ENCODE results near the gene TOP3B.

Gene TOP3B

DNA sequence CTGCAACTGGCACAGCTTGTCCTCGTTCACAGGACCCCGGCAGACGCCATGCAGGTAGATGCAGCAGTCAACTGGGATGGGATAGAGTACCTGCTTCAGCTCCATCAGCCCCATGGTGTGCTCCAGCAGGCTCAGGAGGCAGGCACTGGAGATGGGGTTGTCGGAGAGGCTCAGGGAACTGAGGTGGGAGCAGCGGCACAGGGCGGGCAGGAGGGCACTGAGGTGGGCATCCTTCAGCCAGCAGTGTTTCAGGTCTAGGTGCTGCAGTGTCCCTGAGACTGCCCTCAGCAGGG is 8.7 kb upstream of the TOP3B start:
- Histone ChIP-seq H2BK5ac (ENCODE audit: low read depth, low read length, poor library complexity) (no peak overlapping the region), H2AFZ (ENCODE audit: insufficient read depth, low read length, poor library complexity) (no peak overlapping the region), H3K18ac (ENCODE audit: low read length) (no peak overlapping the region), H2BK120ac (ENCODE audit: insufficient read depth, low read length, poor library complexity) (no peak overlapping the region), H3K9ac (ENCODE audit: low read length) (no peak overlapping the region), H3K27me3 (ENCODE audit: insufficient read depth, low read length) (peaks cover 2% of the 10 kb centered on the region), H3K27ac (ENCODE audit: low read depth, low read length) (no peak overlapping the region), H4K91ac (ENCODE audit: low read depth, low read length) (no peak overlapping the region), H2AK5ac (ENCODE audit: low read length) (no peak overlapping the region), H3K4me1 (ENCODE audit: control insufficient read depth in 1 of 2, insufficient read depth in 2 of 2, low read length in 2 of 2) (no peaks in the 10 kb centered on the region), H2BK12ac (ENCODE audit: low read length) (no peak overlapping the region), H3K4ac (ENCODE audit: low read depth, low read length) (no peak overlapping the region), H3K4me3 (ENCODE audit: low read depth, low read length) (no peak overlapping the region), H4K8ac (ENCODE audit: low read depth, low read length) (no peak overlapping the region), H4K12ac (ENCODE audit: low read depth, low read length) (no peak overlapping the region), H3K14ac (ENCODE audit: low read length) (no peak overlapping the region), H3K79me1 (ENCODE audit: low read length) (no peaks in the 10 kb centered on the region), H3K36me3 (ENCODE audit: control insufficient read depth in 1 of 2, insufficient read depth in 2 of 2, low read length in 2 of 2) (no peaks in the 10 kb centered on the region), H3K79me2 (ENCODE audit: control insufficient read depth, insufficient read depth, low read length, poor library complexity) (no peaks in the 10 kb centered on the region), H3K9me3 (ENCODE audit: insufficient read depth, low read depth, low read length) (peaks cover 1% of the 10 kb centered on the region), H3K23ac (ENCODE audit: low read length) (no peak overlapping the region), H3K4me2 (ENCODE audit: low read length) (no peak overlapping the region)
- no CpG with 5 or more reads among the region's 6 CpGs for WGBS (ENCODE audit: extremely low coverage, insufficient coverage, insufficient read length)
- no peak for DNase-seq

DNA sequence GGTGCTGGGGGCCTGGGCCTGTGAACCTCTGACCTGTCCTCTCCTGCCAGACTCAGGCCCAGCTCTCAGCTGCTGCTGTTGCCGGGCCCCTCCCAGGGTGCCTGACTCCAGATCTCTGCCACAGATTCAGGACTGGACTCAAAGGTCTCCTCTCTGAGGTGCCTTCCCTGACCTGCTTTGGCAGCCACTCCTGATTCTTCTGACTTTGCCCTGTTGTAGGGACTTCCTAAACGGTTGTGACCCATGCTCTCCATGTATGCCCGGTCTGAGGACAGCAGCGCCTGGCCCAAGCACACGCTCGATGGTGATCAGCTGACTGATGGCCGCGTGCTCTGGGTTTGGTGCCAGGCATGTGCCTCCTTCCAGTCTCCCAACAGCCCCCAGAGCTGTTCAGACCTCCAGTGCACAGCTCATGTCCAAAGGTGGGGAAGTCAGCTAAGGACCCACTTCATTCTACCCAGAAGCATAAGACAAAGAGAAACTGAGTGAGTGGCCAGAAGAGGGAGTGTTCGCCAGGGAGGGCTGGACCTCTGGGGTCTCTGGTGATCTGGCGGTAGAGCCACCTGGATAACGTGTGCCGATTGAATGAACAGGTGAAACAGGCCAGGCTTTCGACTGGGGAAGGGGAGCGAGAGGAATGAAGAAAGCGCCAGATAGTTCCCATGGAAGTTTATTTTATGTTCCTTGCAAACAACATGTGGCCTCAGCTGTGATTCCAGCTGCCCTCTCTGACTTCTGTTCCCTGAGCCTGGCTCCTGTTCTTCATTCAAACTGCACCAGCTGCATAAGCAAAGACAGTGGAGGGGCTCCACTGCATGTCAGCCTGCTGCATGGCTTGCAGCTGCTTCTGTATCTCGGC is 8.1 kb upstream of the TOP3B start:
- H3K18ac ChIP-seq (ENCODE audit: low read length): no peak overlapping the region
- no peak overlapping the region for H2AFZ ChIP-seq (ENCODE audit: insufficient read depth, low read length, poor library complexity)
- no peak overlapping the region for H3K4me3 ChIP-seq (ENCODE audit: low read depth, low read length)
- WGBS (ENCODE audit: extremely low coverage, insufficient coverage, insufficient read length): no CpG with 5 or more reads among the region's 16 CpGs
- no peak overlapping the region for H3K4ac ChIP-seq (ENCODE audit: low read depth, low read length)
- no peak overlapping the region for H4K12ac ChIP-seq (ENCODE audit: low read depth, low read length)
- H3K9ac ChIP-seq (ENCODE audit: low read length): no peak overlapping the region
- H3K27ac ChIP-seq (ENCODE audit: low read depth, low read length): no peak overlapping the region
- no peak overlapping the region for H3K23ac ChIP-seq (ENCODE audit: low read length)
- H2BK5ac ChIP-seq (ENCODE audit: low read depth, low read length, poor library complexity): no peak overlapping the region
- H4K91ac ChIP-seq (ENCODE audit: low read depth, low read length): no peak overlapping the region
- H2BK120ac ChIP-seq (ENCODE audit: insufficient read depth, low read length, poor library complexity): no peak overlapping the region
- no peak overlapping the region for H3K14ac ChIP-seq (ENCODE audit: low read length)
- no peak for DNase-seq
- H3K79me2 ChIP-seq (ENCODE audit: control insufficient read depth, insufficient read depth, low read length, poor library complexity): no peaks in the 10 kb centered on the region
- no peak overlapping the region for H2AK5ac ChIP-seq (ENCODE audit: low read length)
- H2BK12ac ChIP-seq (ENCODE audit: low read length): no peak overlapping the region
- peaks cover under 1% of the 10 kb centered on the region for H3K9me3 ChIP-seq (ENCODE audit: insufficient read depth, low read depth, low read length)
- peaks cover 2% of the 10 kb centered on the region for H3K27me3 ChIP-seq (ENCODE audit: insufficient read depth, low read length)
- no peaks in the 10 kb centered on the region for H3K4me1 ChIP-seq (ENCODE audit: control insufficient read depth in 1 of 2, insufficient read depth in 2 of 2, low read length in 2 of 2)
- H3K36me3 ChIP-seq (ENCODE audit: control insufficient read depth in 1 of 2, insufficient read depth in 2 of 2, low read length in 2 of 2): no peaks in the 10 kb centered on the region
- H3K79me1 ChIP-seq (ENCODE audit: low read length): no peaks in the 10 kb centered on the region
- no peak overlapping the region for H3K4me2 ChIP-seq (ENCODE audit: low read length)
- no peak overlapping the region for H4K8ac ChIP-seq (ENCODE audit: low read depth, low read length)

GRCh38 chr22:21989049-21989448 is 6.5 kb upstream of the TOP3B start:
- Histone ChIP-seq H2BK120ac (ENCODE audit: insufficient read depth, low read length, poor library complexity) (no peak overlapping the region), H3K14ac (ENCODE audit: low read length) (no peak overlapping the region), H4K8ac (ENCODE audit: low read depth, low read length) (no peak overlapping the region), H3K4me1 (ENCODE audit: control insufficient read depth in 1 of 2, insufficient read depth in 2 of 2, low read length in 2 of 2) (no peaks in the 10 kb centered on the region), H3K27me3 (ENCODE audit: insufficient read depth, low read length) (peaks cover 1% of the 10 kb centered on the region), H3K79me1 (ENCODE audit: low read length) (no peaks in the 10 kb centered on the region), H2BK5ac (ENCODE audit: low read depth, low read length, poor library complexity) (no peak overlapping the region), H4K12ac (ENCODE audit: low read depth, low read length) (no peak overlapping the region), H2AFZ (ENCODE audit: insufficient read depth, low read length, poor library complexity) (no peak overlapping the region), H3K79me2 (ENCODE audit: control insufficient read depth, insufficient read depth, low read length, poor library complexity) (no peaks in the 10 kb centered on the region), H3K4me2 (ENCODE audit: low read length) (no peak overlapping the region), H3K23ac (ENCODE audit: low read length) (no peak overlapping the region), H3K36me3 (ENCODE audit: control insufficient read depth in 1 of 2, insufficient read depth in 2 of 2, low read length in 2 of 2) (no peaks in the 10 kb centered on the region), H2BK12ac (ENCODE audit: low read length) (no peak overlapping the region), H4K91ac (ENCODE audit: low read depth, low read length) (no peak overlapping the region), H2AK5ac (ENCODE audit: low read length) (no peak overlapping the region), H3K9ac (ENCODE audit: low read length) (no peak overlapping the region), H3K27ac (ENCODE audit: low read depth, low read length) (no peak overlapping the region), H3K4me3 (ENCODE audit: low read depth, low read length) (no peak overlapping the region), H3K18ac (ENCODE audit: low read length) (no peak overlapping the region), H3K4ac (ENCODE audit: low read depth, low read length) (no peak overlapping the region), H3K9me3 (ENCODE audit: insufficient read depth, low read depth, low read length) (no peaks in the 10 kb centered on the region)
- no CpG with 5 or more reads among the region's 6 CpGs for WGBS (ENCODE audit: extremely low coverage, insufficient coverage, insufficient read length)
- peak; percentile 25 to 65 for DNase-seq

- no peak overlapping the region for H4K12ac ChIP-seq (ENCODE audit: low read depth, low read length)
- H3K9ac ChIP-seq (ENCODE audit: low read length): no peak overlapping the region
- H3K27me3 ChIP-seq (ENCODE audit: insufficient read depth, low read length): no peaks in the 10 kb centered on the region
- no peaks in the 10 kb centered on the region for H3K36me3 ChIP-seq (ENCODE audit: control insufficient read depth in 1 of 2, insufficient read depth in 2 of 2, low read length in 2 of 2)
- H2AFZ ChIP-seq (ENCODE audit: insufficient read depth, low read length, poor library complexity): no peak overlapping the region
- H3K23ac ChIP-seq (ENCODE audit: low read length): no peak overlapping the region
- no peak overlapping the region for H2BK120ac ChIP-seq (ENCODE audit: insufficient read depth, low read length, poor library complexity)
- no peak overlapping the region for H4K8ac ChIP-seq (ENCODE audit: low read depth, low read length)
- H3K4me3 ChIP-seq (ENCODE audit: low read depth, low read length): no peak overlapping the region
- H3K9me3 ChIP-seq (ENCODE audit: insufficient read depth, low read depth, low read length): peaks cover 2% of the 10 kb centered on the region
- H3K4ac ChIP-seq (ENCODE audit: low read depth, low read length): no peak overlapping the region
- no peak overlapping the region for H3K4me2 ChIP-seq (ENCODE audit: low read length)
- no peak overlapping the region for H2AK5ac ChIP-seq (ENCODE audit: low read length)
- H3K79me1 ChIP-seq (ENCODE audit: low read length): peaks cover 5% of the 10 kb centered on the region
- WGBS (ENCODE audit: extremely low coverage, insufficient coverage, insufficient read length): no CpG with 5 or more reads among the region's 5 CpGs
- H4K91ac ChIP-seq (ENCODE audit: low read depth, low read length): no peak overlapping the region
- no peak overlapping the region for H3K14ac ChIP-seq (ENCODE audit: low read length)
- no peak overlapping the region for H3K27ac ChIP-seq (ENCODE audit: low read depth, low read length)
- H2BK5ac ChIP-seq (ENCODE audit: low read depth, low read length, poor library complexity): no peak overlapping the region
- H2BK12ac ChIP-seq (ENCODE audit: low read length): no peak overlapping the region
- H3K4me1 ChIP-seq (ENCODE audit: control insufficient read depth in 1 of 2, insufficient read depth in 2 of 2, low read length in 2 of 2): peaks cover 0 to 2% of the 10 kb centered on the region in 2 experiments
- no peak for DNase-seq
- no peak overlapping the region for H3K18ac ChIP-seq (ENCODE audit: low read length)
- peaks cover 5% of the 10 kb centered on the region for H3K79me2 ChIP-seq (ENCODE audit: control insufficient read depth, insufficient read depth, low read length, poor library complexity)
Observed at GRCh38 chr22:21985214-21985613, 2.6 kb upstream of the TOP3B start.
